HG02840 (cell line): ENCODE measurements around the gene SMC1A.
"Not testable (repeated sequence)": the region's sequence is repeated elsewhere in the genome, so short reads cannot be mapped to it uniquely, and the experiment has no call there.

Source experiments
- ATAC-seq: cut with Tn5 transposase; IDR thresholded peaks from one replicate; pipeline ENCODE4 v1.9.1; 2021; ENCODE audit warnings: mild to moderate bottlenecking, moderate library complexity, moderate number of reproducible peaks; ENCODE audit not compliant: unreplicated experiment, low FRiP score

SMC1A gene

DNA sequence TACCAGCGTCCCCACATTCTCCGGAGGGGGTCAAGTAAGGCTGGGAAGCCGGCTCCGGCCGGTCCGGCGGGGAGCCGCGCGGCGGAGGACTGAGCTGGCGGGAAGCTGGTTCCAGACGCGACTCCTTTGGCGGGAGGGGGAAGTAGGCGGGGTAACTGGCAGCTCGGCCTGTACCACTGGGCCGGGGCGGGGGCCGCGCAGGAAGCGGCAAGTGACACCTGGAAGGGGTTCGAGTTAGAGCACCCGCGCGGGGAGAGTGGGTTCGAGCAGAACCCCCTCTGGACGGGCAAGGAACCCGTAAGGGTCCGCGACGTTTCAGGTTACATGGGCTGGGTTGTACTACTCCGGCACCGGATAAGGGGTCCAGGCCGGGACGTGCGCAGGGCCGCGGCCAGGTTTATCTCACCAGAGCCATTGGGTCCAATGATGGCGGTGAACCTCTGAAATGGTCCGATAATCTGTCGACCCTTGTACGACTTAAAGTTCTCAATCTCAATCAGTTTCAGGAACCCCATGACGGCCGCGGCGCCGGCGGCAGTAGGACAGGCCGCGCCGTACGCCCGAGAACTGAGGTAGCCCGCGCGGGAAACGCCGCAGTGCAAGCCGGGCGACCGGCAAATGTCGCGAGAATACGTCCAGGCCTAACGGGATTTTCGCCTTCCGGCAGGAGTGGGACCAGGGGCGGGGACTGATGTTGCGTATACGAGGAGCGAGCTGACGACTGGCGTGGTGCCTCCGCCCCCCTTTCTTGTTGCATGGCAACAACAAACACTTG is at the start of gene SMC1A:
Gene SMC1A (minus strand): TSS at position 569 of the 775 bp plus-strand sequence. CDS start 54 bp downstream, at position 515.
- peak; percentile 92 for ATAC-seq

DNA sequence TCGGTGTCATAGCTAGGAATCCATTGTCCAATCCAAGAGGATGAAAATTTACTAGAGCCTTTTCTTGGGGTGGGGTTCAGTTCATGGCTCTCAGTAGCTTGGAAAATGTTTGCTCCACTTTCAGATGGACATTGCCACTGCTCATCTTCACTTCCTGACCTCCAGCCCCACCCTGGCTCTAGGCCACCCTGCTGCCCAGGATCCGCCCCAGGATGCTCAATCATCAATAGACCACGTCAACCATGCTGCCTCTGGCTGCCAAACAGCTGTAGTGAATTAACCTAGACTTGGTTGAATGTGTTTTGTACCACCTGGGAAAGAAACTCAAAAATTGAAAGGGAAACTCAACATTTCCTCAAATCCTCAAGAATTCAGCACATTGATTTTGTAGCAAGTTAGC is 48.9 kb upstream of the SMC1A start:
- no peak for ATAC-seq

DNA sequence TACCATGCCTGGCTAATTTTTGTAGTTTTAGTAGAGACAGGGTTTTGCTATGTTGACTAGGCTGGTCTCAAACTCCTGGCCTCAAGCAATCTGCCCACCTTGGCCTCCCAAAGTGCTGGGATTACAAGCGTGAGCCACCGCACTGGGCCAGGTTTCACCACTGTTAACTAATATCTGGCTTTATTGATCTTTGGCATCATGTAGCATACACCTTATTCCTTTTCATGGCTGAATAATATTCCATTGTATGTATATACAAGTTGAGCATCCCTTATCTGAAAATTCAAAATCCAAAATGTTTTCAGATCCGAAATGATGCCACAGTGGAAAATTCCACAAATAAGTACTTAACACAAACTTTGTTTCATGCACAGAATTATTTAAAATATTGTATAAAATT is 46.2 kb upstream of the SMC1A start:
- ATAC-seq = not testable (repeated sequence)

DNA sequence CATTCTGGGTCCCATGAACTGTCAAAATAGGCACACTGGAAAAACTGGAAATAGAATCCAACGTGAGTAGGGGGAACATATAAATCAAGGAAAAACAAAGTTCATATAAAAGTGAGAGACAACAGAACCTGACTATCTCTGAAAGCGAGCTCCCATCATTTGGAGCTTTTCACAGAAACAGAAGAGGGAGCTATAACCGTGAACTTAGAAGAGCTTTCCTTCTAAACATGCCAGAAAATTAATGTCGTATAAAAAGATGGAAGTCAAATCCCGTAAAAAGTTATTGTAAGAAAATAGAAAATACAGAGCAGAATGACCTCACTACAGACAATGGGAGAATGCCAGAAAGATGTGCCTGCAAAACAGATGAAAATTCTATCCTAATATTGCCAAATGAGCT is 35.6 kb upstream of the SMC1A start:
- no peak for ATAC-seq

DNA sequence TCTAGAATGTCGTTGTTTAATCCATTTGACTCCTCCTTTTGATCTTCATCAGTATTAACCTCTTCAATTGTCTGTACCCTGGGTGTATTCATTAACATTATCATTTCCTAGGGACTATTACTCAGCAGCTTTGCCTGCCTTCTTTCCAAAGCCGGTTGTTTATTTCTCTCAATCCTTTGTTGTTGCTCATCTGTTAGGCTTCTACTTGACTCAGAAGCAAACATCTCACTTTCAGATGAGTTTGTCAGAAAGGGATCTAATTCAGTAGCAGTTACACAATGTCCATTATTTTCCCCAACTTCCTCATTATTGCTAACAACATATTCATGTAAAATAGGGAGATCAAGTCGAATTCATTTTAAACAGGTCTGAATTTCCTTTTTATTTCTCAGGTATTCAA is 33.8 kb upstream of the SMC1A start:
- no peak for ATAC-seq

DNA sequence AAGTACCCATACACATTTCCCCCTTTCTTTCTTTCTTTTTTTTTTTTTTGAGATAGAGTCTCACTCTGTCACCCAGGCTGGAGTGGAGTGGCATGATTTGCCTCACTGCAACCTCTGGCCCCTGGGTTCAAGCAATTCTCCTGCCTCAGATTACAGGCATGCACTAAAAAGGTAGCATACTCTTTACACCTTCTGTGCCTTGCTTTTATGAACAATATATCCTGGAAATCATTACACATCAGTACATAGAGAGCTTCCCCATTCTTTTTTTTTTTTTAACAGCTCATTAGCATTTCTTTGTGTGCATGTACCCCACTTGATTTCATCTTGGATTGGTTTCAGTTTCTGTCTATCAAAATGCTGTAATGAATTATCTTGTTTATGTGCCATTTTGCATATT is 30.4 kb upstream of the SMC1A start:
- no peak for ATAC-seq

DNA sequence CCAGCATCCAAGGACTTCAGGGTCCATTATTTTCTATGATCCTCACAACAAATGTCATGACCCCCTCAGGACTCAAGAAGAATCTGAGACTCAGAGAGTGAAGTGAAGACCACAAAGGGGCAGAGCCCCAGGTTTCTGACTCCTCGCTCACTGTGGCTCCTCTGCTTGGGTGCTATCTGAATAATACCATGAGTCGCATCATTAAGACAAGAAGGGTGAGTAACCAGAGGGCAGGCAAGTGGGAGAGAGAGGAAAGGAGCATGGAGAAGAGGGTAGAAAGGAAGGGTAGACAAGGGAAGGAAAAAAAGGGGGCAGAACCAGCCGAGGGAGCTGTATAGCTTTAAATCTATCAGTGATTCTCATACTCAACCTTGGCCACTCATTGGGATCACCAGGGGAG is 27.2 kb upstream of the SMC1A start:
- ATAC-seq = no peak

DNA sequence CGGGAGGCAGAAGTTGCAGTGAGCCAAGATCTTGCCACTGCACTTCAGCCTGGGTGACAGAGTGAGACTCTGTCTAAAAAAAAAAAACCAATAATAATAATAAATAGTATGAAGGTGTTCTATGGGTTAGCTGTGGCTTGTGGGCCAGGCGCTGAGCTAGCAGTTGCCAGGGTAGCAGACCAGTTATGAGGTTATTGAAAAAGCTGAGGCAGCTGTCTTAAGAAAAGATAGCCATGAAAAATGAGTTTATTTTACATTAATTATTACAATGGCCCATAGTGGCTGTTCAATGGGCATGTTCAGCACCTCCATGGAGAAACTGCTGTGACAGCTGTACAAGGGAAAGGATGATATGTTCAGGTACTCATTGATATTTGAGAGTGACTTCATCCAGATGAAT is 25.0 kb upstream of the SMC1A start:
- ATAC-seq = no peak

DNA sequence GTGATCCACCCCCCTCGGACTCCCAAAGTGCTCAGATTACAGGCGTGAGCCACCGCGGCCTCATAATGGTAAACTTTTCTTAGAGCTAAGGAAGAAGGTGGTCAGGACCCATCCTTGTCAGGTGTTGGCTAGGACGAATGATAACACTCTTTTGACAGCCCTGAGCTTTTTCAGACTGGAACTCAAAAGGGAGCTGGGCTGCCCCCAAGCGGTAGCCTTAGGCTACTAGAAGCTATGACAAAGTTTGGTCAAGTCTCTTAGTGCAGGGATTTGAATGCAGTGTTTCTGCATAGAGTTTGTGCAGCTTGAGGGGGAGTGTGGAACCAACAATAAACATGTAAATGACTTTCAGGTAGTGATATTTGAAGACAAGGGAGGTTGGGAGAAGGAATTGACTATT is 23.5 kb upstream of the SMC1A start:
- ATAC-seq = no peak

DNA sequence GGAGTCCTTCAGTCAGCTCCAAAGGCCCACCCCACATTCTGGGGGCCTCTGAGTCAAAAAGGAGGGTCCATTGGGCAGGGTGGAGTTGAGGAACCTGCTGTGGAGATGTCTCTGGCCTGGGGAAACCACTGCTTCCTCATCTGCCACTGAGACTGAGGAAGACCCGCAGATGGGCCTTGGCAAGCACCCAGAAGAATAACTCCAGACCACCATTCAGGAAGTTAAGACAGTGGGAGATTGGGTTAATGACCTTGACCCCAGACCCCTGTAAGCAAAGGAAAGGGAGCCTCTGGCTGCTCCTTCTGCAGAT is 19.8 kb upstream of the SMC1A start:
- no peak for ATAC-seq

DNA sequence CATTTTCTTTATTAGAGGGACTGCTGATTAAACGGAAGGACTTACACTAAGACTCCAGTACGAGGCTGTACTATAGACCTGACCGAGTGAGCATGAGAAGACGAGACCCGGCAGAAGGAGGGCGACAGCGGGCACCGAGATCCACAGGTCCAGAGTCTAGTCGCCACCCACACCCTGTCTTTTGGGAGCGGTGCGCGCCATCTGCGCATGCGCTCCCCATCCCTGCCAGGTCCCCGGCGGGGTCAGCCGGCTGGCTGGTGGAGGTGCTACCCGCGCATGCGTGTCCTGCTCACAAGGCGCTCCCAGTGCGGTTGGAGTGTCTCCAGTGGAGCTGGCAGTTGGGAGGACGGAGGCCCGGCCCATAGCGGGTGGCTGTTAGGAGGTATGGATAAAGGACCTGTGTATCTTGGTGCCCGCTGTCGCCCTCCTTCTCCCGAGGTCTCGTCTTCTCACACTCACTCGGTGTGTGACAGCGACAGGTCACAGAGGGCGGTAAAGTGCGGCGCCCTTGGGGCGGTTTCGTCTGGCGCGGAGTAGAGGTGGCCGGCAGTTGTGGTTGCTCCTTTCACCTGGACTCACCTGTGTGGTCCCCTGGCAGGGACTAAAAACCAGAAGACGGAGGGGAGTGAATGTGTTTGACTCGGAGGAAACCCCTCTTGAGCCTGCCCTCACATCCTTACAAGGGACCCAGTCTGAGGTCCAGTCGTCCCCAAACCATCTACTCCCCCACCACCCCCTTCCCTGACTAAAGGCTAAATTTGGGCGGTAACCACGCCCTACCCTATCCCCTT is 19.3 kb upstream of the SMC1A start:
- ATAC-seq = peak; percentile 72

DNA sequence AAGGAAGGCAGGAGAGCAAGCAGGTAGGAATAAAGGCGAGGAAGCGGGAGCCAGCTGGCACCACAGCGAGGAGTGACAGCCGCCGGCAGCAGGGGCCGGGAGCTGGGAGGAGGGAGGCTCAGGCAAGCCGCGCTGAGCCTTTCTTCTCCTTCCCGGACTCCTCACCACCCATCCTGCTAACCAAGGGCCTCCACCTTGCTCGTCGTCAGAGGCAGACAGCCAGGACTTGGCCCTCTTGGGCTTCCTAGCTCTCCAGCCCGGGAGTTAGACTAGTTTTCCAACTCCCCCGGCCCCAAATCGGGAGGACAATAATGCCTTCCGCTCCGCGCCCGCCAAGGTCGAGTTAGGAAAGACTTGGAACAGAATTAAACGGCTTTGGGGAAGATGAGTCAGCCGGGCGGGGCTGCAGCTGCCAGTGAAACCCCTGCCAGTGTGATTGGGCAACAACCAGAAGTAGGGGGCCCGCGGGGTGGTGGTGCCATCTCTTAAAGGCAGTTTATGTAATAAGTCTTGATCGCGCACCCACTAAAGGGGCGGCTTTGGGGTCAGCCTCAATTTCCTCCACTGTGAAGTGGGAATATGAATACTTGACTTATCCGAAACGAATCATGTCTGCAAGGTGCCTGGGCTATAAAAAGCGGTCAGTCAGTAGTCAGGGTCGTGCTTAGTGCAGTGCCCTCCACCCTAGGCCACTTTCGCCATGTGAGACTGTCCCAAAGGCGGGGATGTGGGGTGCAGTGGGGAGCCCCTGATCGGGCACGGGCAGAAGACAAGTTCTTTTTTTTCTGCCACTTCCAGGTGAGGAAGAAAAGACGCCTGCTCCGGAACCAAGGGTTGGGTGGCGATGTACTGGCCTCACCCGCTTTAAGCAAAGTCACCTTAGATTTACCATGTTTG is 18.4 kb upstream of the SMC1A start:
- no peak for ATAC-seq

DNA sequence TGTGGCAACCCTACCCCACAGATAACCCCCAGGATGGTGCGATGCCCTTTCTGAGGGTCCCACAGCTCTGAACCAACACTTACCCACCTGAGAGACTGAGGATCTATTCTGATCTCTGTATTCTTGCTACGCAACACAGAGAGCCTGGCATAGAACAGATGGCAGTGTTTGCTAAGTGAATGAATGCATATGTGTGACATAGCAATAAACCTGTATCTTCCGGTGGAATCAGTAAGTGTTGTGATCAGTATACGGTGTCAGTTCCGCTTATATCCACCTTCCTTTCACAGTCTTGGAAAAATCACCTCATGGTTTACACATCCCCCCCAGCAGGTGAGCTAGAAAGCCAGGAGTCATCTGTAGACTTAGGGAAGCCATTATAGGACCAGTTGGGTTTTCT is 17.6 kb upstream of the SMC1A start:
- ATAC-seq = no peak

DNA sequence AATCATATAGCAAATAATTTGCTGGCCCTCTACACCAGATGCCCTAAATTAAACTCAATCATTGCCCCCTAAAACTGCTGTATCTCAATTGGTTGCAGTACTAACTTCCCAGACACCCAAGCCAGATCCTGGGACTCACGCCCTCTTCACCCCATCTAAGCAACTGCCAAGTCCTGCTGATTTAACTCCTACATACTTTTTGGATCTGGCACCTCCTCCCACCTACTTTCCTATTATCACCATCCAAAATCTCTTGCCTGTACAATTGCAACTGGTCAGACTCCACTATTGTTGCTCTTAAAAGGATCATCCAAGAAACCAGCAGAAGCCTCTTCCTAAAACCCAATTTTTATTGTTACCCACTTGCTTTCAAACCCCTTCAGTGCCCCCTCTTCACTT is 16.4 kb upstream of the SMC1A start:
- no peak for ATAC-seq

DNA sequence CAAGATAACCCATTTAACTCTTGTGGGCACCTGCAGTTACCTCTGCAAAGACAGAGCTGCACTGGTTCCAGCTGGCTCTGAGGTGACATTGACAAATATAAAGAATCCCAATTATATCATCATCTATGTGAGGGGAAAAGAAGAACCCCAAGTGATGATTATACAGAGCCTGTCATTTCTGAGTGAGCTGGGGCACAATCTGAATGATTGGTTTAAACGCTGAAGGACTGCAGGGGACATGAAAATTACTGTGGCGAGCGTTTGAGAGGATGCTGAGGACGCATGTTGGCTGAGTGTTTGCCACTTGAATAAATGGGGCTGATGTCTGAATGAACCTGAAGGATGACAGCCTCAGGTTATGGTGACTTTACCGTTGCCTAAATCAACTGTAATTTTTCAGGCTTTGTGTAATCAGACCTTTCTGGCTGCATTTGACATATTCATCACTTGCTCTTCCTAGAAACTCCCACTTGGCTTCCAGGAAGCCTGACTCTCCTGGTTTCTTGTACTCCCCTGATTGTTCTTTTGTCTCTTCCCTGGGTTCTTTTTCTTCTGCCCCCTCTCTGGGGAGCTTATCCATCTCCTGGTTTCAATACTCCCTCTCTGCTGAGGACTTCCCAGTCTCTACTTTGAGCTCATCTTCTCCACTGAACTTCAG is 15.8 kb upstream of the SMC1A start:
- ATAC-seq = no peak

DNA sequence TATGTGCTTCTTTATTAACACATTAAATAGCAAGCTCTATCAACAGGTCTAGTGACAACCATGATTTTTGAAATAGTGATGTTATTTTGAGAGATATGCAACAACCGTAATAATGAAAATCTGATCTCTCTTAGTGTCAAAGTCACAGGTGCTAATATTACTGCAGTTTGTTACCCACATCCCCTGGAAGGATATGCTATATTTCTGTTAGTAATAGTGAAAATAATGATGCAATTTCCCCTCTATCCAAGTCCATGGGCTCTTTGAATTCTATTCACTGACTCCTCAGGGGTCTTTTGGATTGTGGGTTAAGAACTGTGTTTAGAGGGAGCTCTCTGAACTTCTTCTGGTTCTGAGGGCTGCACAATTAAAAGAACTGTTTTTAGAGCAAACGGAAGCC is 14.8 kb upstream of the SMC1A start:
- no peak for ATAC-seq

DNA sequence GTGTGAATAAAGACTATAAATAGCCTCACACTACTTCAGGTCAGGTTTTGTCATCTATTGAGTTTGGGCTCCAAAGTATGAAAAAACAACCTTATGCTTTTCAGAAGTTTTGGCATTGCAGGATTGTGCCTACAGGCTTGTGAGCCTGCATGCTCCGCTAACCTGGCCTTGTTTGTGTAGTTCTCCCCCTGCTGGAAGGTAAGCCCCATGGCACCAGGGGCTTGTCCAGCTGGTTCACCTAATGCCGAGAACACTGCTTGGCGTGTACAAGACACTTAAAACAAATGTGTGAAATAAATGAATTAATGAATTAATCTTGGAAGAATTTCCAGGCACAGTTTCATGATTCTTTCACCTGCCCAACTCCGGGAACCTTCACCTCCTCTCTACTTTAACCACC is 13.5 kb upstream of the SMC1A start:
- ATAC-seq = no peak

DNA sequence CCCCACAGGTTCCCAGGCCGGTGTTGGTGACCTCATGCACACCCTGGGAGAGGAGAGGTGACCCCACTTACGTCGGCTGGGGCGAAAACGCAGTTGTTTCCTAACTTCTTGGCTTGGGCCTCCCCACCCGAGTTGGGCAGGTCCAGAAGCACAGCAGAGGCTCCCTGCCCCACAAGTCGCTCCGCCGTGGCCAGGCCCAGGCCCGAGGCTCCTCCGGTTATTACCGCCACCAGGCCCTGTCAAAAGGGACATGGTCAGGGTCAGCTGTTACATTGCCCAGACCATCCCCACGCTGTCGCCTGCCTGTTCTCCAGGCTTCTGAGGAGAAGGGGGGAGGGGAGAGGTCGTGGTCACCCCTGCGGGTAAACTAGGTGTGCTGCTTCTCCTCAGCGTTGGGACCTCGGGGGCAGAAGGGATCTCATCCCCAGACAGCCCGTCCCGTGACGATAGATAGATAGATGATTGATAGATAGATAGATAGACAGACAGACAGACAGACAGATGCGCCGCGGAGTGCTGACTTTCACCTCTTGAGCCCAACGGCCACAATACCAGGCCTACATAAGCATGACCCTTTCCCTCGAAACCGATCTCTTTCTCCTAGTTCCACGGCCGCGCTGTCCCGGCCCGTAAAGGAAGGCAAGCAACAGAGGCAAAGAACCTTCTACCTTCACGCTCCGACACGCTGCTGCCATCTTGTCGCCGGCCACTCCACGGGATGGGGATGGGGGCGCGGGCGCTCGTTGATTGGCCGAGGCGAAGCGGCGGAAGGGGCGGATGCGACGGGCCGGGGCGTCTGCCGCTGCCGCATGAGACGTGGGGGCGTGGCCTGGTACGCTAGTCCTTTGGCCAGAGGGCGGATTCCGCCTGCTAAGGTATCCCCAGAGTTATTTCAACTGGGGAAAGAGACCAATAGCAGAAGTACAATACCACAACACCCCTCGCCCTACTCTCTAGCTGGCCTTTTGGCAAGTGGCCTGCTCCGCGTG is 11.5 kb upstream of the SMC1A start, which contains the start of gene HSD17B10:
Gene HSD17B10 (minus strand): TSS at position 720 of the 989 bp plus-strand sequence. CDS start 25 bp downstream, at position 695.
- ATAC-seq = no peak

DNA sequence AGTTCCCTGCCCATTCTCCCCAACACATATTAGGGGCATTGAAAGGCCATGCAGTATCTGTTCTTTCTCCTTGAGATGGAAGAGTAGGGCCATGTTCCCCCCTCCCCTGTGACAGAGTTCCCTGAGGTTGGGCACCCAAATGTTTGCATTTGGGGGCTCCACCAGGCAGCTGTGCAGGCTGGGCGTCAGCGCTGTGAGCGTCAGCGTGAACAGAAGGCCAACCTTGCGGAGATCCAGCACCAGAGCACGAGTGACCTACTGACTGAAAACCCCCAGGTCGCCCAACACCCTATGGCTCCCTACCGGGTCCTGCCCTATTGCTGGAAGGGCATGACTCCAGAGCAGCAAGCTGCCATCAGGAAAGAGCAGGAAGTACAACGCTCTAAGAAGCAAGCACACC is 7.8 kb upstream of the SMC1A start:
- no peak for ATAC-seq
